Raji (cell line): ENCODE data around the gene SMPD2.

ENCODE experiments used
- POLR2A ChIP-seq: IDR thresholded peaks from 2 replicates; pipeline ENCODE4 v1.6.1; 2011; ENCODE audit warnings: low read depth, low read length, control low read depth; ENCODE audit not compliant: insufficient read depth

Gene SMPD2

GRCh38 chr6:109440331-109441068, at the start of gene SMPD2, which contains the start of gene PPIL6:
SMPD2 (plus strand) TSS chr6:109440724; CDS start chr6:109441122, 398 bp downstream.
PPIL6 (minus strand) TSS chr6:109440628; CDS start chr6:109440590, 38 bp downstream.
- no peak; the same call in 1 of the 2 replicates for TF ChIP-seq POLR2A

GRCh38 chr6:109393157-109393885, 47.2 kb upstream of the SMPD2 start:
- TF ChIP-seq POLR2A: no peak

GRCh38 chr6:109393886-109394281, 46.6 kb upstream of the SMPD2 start:
- TF ChIP-seq POLR2A: no peak

- TF ChIP-seq POLR2A: no peak
Measured at GRCh38 chr6:109396046-109396718, 44.3 kb upstream of the SMPD2 start.

GRCh38 chr6:109397020-109397419, 43.5 kb upstream of the SMPD2 start:
- TF ChIP-seq POLR2A: no peak

GRCh38 chr6:109406196-109406595, 34.3 kb upstream of the SMPD2 start:
- no peak for TF ChIP-seq POLR2A

GRCh38 chr6:109411034-109411433, 29.5 kb upstream of the SMPD2 start:
- TF ChIP-seq POLR2A: no peak

GRCh38 chr6:109417646-109418045, 22.9 kb upstream of the SMPD2 start:
- TF ChIP-seq POLR2A: no peak

- no peak for TF ChIP-seq POLR2A
Measured at GRCh38 chr6:109420751-109421150, 19.8 kb upstream of the SMPD2 start.

GRCh38 chr6:109421184-109421583, 19.3 kb upstream of the SMPD2 start:
- TF ChIP-seq POLR2A: no peak

GRCh38 chr6:109424946-109425345, 15.6 kb upstream of the SMPD2 start:
- no peak for TF ChIP-seq POLR2A

- TF ChIP-seq POLR2A: no peak
Measured at GRCh38 chr6:109428889-109429477, 11.5 kb upstream of the SMPD2 start.

- no peak for TF ChIP-seq POLR2A
Measured at GRCh38 chr6:109429496-109429895, 11.0 kb upstream of the SMPD2 start.

GRCh38 chr6:109434456-109434855, 6.1 kb upstream of the SMPD2 start:
- no peak for TF ChIP-seq POLR2A

- TF ChIP-seq POLR2A: no peak
Measured at GRCh38 chr6:109436041-109436440, 4.5 kb upstream of the SMPD2 start.
